Choroid plexus epithelial cell (primary cell): Measurements from ENCODE around the gene LSM5.
"Not testable (repeated sequence)": the region's sequence is repeated elsewhere in the genome, so short reads cannot be mapped to it uniquely, and the experiment has no call there.

Experiments
- DNase-seq: peaks from one replicate; pipeline ENCODE4 v3.0.0-alpha.2; 2010; ENCODE audit warnings: low read depth
- H3K4me3 ChIP-seq: 2 replicates; pipeline ENCODE4 v1.5.1; 2011; ENCODE audit warnings: low read depth, mild to moderate bottlenecking, control low read depth, low read length, moderate library complexity
- CTCF ChIP-seq: conservative IDR thresholded peaks from 2 replicates; pipeline ENCODE4 v1.5.1; 2011; ENCODE audit warnings: low read depth, mild to moderate bottlenecking, control low read depth, inconsistent platforms, low read length, moderate library complexity

LSM5 gene

GRCh38 chr7:32476816-32477648, 13.1 kb downstream of the LSM5 start:
- no peak for TF ChIP-seq CTCF
- DNase-seq = no peak
- H3K4me3 ChIP-seq = no peak overlapping the region

- no peak for DNase-seq
- H3K4me3 ChIP-seq = no peak overlapping the region
- TF ChIP-seq CTCF = no peak
These were observed 16.2 kb downstream of the LSM5 start for GRCh38 chr7:32474008-32474407.

- H3K4me3 ChIP-seq = no peak overlapping the region
- TF ChIP-seq CTCF = no peak
- DNase-seq = no peak
These were observed 18.2 kb downstream of the LSM5 start for GRCh38 chr7:32472015-32472414.

GRCh38 chr7:32470871-32471270, 19.3 kb downstream of the LSM5 start:
- no peak for TF ChIP-seq CTCF
- DNase-seq = no peak

GRCh38 chr7:32470004-32470403, 20.2 kb downstream of the LSM5 start:
- not testable (repeated sequence) for DNase-seq, H3K4me3 ChIP-seq

More at GRCh38 chr7:32470871-32471270, 19.3 kb downstream of the LSM5 start:
- no peak overlapping the region for H3K4me3 ChIP-seq

- DNase-seq, H3K4me3 ChIP-seq: not testable (repeated sequence)
These were observed 25.4 kb downstream of the LSM5 start for GRCh38 chr7:32464641-32465416.

GRCh38 chr7:32462977-32463376, 27.2 kb downstream of the LSM5 start:
- DNase-seq = no peak
- no peak for TF ChIP-seq CTCF
- H3K4me3 ChIP-seq = no peak overlapping the region

- no peak for DNase-seq
- TF ChIP-seq CTCF = no peak
- no peak overlapping the region for H3K4me3 ChIP-seq
These were observed 27.7 kb downstream of the LSM5 start for GRCh38 chr7:32462451-32462850.
